K562 (cell line): Measurements from ENCODE around the gene TESK2. TPM values are rescaled to one million over a fixed set of nuclear protein-coding genes. Genes with fewer than 3 reads are reported as not detected.

ENCODE experiments used
- BRF1 ChIP-seq: IDR thresholded peaks from 3 replicates; pipeline ENCODE4 v1.6.1; 2011; ENCODE audit warnings: borderline replicate concordance, mild to moderate bottlenecking; ENCODE audit not compliant: insufficient read length; ENCODE audit errors: extremely low read depth
- CBX2 ChIP-seq: fragments of 200-600 bp; sonication (generic); IDR thresholded peaks from one replicate; pipeline ENCODE4 v1.6.1; 2012; ENCODE audit warnings: mild to moderate bottlenecking, low read length, inconsistent platforms; ENCODE audit not compliant: insufficient read depth, poor library complexity, severe bottlenecking
- COPS2 ChIP-seq: fragments of 450-650 bp; conservative IDR thresholded peaks from 2 replicates; pipeline ENCODE4 v1.6.1; 2016; ENCODE audit warnings: mild to moderate bottlenecking, moderate library complexity
- CREBBP ChIP-seq: IDR thresholded peaks from one replicate; pipeline ENCODE4 v1.6.1; 2012; ENCODE audit warnings: low read depth, mild to moderate bottlenecking, control low read depth, inconsistent platforms, low read length
- FOXJ3 ChIP-seq: sonication (generic); formaldehyde crosslinking; IDR thresholded peaks from 2 replicates; pipeline ENCODE4 v1.4.0; 2020; ENCODE audit warnings: mild to moderate bottlenecking, missing genetic modification reagents
- KDM4B ChIP-seq, 2 experiments: fragments of 450-650 bp in 1 of 2; sonication (generic) in 1 of 2; IDR thresholded peaks; 2 replicates each; pipeline ENCODE4 v1.6.1; 2016 to 2017; ENCODE audit warnings: borderline replicate concordance in 2 of 2, antibody characterized with exemption in 1 of 2, low read depth in 1 of 2, mild to moderate bottlenecking in 1 of 2
- MCM5 ChIP-seq: fragments of 450-650 bp; IDR thresholded peaks from 2 replicates; pipeline ENCODE4 v1.6.1; 2016; ENCODE audit warnings: low read depth
- PHF8 ChIP-seq: fragments of 200-600 bp; sonication (generic); IDR thresholded peaks from 2 replicates; pipeline ENCODE4 v1.6.1; 2012; ENCODE audit warnings: mixed run types, mild to moderate bottlenecking, inconsistent platforms, low read length, moderate library complexity, borderline replicate concordance
- PML ChIP-seq: IDR thresholded peaks from 2 replicates; pipeline ENCODE4 v1.6.1; 2012; ENCODE audit warnings: low read length, inconsistent platforms
- SIRT6 ChIP-seq: IDR thresholded peaks from one replicate; pipeline ENCODE4 v1.6.1; 2012; ENCODE audit warnings: low read depth, mild to moderate bottlenecking, control low read depth, inconsistent platforms, low read length, moderate library complexity
- SMAD2 ChIP-seq: fragments of 150-350 bp; IDR thresholded peaks from 2 replicates; pipeline ENCODE4 v1.6.1; 2014; ENCODE audit warnings: low read depth, mild to moderate bottlenecking, low read length
- TGIF2 ChIP-seq: sonication (generic); formaldehyde crosslinking; IDR thresholded peaks from 2 replicates; pipeline ENCODE4 v1.8.1; 2022; ENCODE audit warnings: mild to moderate bottlenecking, missing genetic modification reagents, moderate library complexity
- ZBTB17 ChIP-seq: fragments of 450-650 bp; formaldehyde crosslinking; IDR thresholded peaks from 2 replicates; pipeline ENCODE4 v1.4.0; 2020; ENCODE audit warnings: mild to moderate bottlenecking
- ZNF699 ChIP-seq: fragments of 250-450 bp; sonication (Bioruptor Pico); IDR thresholded peaks from 2 replicates; pipeline ENCODE4 v1.8.0; 2021; ENCODE audit warnings: mild to moderate bottlenecking, moderate library complexity; ENCODE audit not compliant: insufficient replicate concordance
- ZNF764 ChIP-seq: fragments of 250-450 bp; sonication (Bioruptor Pico); IDR thresholded peaks from 2 replicates; pipeline ENCODE4 v1.4.0; 2020; ENCODE audit warnings: low read depth, mild to moderate bottlenecking, moderate library complexity
- ZNF79 ChIP-seq: fragments of 250-450 bp; sonication (Bioruptor Pico); IDR thresholded peaks from 2 replicates; pipeline ENCODE4 v1.4.0; 2020; ENCODE audit warnings: low read depth, mild to moderate bottlenecking, moderate library complexity
- ZSCAN32 ChIP-seq: fragments of 450-650 bp; formaldehyde crosslinking; IDR thresholded peaks from 2 replicates; pipeline ENCODE4 v1.4.0; 2020; ENCODE audit warnings: mild to moderate bottlenecking, moderate library complexity
- polyA plus RNA-seq, 8 experiments: library from polyadenylated mRNA; depleted of rRNA in 4 of 8; stranded (reverse) in 5 of 8; unstranded in 3 of 8; fragments of >200 nt; fragmentation: Nextera tagmentation in 2 of 8; fragmentation: Illumina TruSeq in 1 of 8; extraction: Ambion mirVana in 2 of 8; extraction: Trizol in 1 of 8; gene quantifications; 2 replicates each; pipeline versions ENCODE4 v1.2.1 to v1.2.3, GENCODE V29; 2011 to 2014; ENCODE audit warnings: inconsistent platforms in 1 of 8, missing spikeins in 1 of 8
- total RNA-seq, 7 experiments: library from RNA; depleted of rRNA in 6 of 7; stranded (reverse); fragments of >200 nt in 6 of 7; fragmentation: Illumina TruSeq in 2 of 7; extraction: Trizol in 2 of 7; gene quantifications; 2 replicates each; pipeline versions ENCODE4 v1.2.1 to v1.2.3, GENCODE V29; 2011 to 2021; ENCODE audit warnings: low replicate concordance in 1 of 7
- TF ChIP-seq, protein P1 (sequence below), 2 experiments: fragments of 450-650 bp in 1 of 2; sonication (generic) in 1 of 2; formaldehyde crosslinking in 1 of 2; IDR thresholded peaks in 1 of 2; conservative IDR thresholded peaks in 1 of 2; 2 replicates each; pipeline versions ENCODE4 v1.6.1 to v1.8.1; 2016 to 2023; ENCODE audit warnings: mild to moderate bottlenecking in 2 of 2, moderate library complexity in 2 of 2, inconsistent platforms in 1 of 2, missing genetic modification reagents in 1 of 2
- TF ChIP-seq, protein P2 (sequence below): IDR thresholded peaks from 2 replicates; pipeline ENCODE4 v1.6.1; 2014; ENCODE audit warnings: antibody characterized with exemption
- TF ChIP-seq, protein P3 (sequence below): sonication (generic); IDR thresholded peaks from 2 replicates; pipeline ENCODE4 v1.6.1; 2016
- TF ChIP-seq, protein P4 (sequence below): conservative IDR thresholded peaks from 2 replicates; pipeline ENCODE4 v1.6.1; 2011; ENCODE audit warnings: low read depth, mild to moderate bottlenecking, low read length; ENCODE audit not compliant: control insufficient read depth
- TF ChIP-seq, protein P5 (sequence below): fragments of 250-450 bp; sonication (Bioruptor Pico); IDR thresholded peaks from 2 replicates; pipeline ENCODE4 v1.4.0; 2020; ENCODE audit warnings: mild to moderate bottlenecking

TESK2 gene
- total and polyA plus RNA-seq, 9 of the 15 experiments (the other 6 are each of a cell fraction or from before 2014, with no cell fraction given), result 1.6 to 5.3 (median 3.7) TPM

DNA sequence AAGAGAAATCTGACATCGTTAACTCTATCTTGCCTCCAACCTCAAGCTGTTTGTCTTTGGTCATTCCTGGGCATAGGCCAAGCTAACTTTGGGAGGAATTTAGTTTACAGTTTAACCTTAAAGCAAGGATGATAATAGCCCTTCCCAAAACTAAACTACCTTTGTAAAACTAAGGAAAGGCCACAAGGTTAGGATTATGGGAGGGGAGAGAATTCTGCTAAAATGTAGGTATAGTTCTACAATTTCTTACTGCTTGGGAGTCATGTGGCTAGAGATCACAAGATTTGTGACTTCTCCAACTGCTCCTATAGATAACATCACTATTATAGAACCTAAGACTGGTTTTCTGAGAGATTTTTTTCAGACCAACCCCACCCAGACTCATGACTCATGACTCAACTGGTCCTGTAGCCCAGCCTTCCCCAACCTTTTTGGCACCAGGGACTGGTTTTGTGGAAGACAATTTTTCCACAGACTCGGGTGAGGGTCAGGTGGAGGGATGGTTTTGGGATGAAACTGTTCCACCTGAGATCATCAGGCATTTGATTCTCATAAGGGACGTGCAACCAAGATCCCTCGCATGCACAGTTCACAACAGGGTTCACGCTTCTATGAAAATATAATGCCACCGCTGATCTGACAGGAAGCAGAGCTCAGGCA lies 80.0 kb downstream of the TESK2 start (continued):
- TF ChIP-seq, protein P1, sequence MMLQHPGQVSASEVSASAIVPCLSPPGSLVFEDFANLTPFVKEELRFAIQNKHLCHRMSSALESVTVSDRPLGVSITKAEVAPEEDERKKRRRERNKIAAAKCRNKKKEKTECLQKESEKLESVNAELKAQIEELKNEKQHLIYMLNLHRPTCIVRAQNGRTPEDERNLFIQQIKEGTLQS (IDR thresholded peaks at IDR 0.05), result peak; percentile 86
- TF ChIP-seq, protein P1 (CRISPR knock-in tag; conservative IDR thresholded peaks at IDR 0.05), result no peak
- TF ChIP-seq, protein P2, sequence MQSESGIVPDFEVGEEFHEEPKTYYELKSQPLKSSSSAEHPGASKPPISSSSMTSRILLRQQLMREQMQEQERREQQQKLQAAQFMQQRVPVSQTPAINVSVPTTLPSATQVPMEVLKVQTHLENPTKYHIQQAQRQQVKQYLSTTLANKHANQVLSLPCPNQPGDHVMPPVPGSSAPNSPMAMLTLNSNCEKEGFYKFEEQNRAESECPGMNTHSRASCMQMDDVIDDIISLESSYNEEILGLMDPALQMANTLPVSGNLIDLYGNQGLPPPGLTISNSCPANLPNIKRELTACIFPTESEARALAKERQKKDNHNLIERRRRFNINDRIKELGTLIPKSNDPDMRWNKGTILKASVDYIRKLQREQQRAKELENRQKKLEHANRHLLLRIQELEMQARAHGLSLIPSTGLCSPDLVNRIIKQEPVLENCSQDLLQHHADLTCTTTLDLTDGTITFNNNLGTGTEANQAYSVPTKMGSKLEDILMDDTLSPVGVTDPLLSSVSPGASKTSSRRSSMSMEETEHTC, result peak; percentile 89
- TF ChIP-seq TGIF2 (CRISPR knock-in tag) (no peak), FOXJ3 (no peak), ZNF764 (CRISPR knock-in tag) (no peak), PML (no peak), PHF8 (no peak), SIRT6 (no peak), ZSCAN32 (CRISPR knock-in tag) (no peak), CREBBP (no peak), COPS2 (no peak), ZNF79 (no peak), SMAD2 (no peak), ZBTB17 (CRISPR knock-in tag) (0 out of 2 replicates have a peak, but pooled peaks have one; percentile 42), KDM4B (IDR thresholded peaks at IDR 0.05; ENCODE audit: borderline replicate concordance in 2 of 2, low read depth in 1 of 2) (no peak), MCM5 (no peak), BRF1 (no peak), CBX2 (no peak), ZNF699 (CRISPR knock-in tag) (no peak)
- TF ChIP-seq, protein P3, sequence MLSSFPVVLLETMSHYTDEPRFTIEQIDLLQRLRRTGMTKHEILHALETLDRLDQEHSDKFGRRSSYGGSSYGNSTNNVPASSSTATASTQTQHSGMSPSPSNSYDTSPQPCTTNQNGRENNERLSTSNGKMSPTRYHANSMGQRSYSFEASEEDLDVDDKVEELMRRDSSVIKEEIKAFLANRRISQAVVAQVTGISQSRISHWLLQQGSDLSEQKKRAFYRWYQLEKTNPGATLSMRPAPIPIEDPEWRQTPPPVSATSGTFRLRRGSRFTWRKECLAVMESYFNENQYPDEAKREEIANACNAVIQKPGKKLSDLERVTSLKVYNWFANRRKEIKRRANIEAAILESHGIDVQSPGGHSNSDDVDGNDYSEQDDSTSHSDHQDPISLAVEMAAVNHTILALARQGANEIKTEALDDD, result peak; percentile 92
- TF ChIP-seq, protein P4, sequence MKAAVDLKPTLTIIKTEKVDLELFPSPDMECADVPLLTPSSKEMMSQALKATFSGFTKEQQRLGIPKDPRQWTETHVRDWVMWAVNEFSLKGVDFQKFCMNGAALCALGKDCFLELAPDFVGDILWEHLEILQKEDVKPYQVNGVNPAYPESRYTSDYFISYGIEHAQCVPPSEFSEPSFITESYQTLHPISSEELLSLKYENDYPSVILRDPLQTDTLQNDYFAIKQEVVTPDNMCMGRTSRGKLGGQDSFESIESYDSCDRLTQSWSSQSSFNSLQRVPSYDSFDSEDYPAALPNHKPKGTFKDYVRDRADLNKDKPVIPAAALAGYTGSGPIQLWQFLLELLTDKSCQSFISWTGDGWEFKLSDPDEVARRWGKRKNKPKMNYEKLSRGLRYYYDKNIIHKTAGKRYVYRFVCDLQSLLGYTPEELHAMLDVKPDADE, result no peak
- TF ChIP-seq, protein P5, sequence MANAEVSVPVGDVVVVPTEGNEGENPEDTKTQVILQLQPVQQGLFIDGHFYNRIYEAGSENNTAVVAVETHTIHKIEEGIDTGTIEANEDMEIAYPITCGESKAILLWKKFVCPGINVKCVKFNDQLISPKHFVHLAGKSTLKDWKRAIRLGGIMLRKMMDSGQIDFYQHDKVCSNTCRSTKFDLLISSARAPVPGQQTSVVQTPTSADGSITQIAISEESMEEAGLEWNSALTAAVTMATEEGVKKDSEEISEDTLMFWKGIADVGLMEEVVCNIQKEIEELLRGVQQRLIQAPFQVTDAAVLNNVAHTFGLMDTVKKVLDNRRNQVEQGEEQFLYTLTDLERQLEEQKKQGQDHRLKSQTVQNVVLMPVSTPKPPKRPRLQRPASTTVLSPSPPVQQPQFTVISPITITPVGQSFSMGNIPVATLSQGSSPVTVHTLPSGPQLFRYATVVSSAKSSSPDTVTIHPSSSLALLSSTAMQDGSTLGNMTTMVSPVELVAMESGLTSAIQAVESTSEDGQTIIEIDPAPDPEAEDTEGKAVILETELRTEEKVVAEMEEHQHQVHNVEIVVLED (CRISPR knock-in tag), result peak; percentile 14; the same call in 1 of the 2 replicates
